Middle frontal gyrus (tissue), 1 donor: ENCODE measurements around the gene CCNF.
"Not testable (repeated sequence)": the region's sequence is repeated elsewhere in the genome, so short reads cannot be mapped to it uniquely, and the experiment has no call there.

Experiments used
- DNase-seq: peaks from one replicate; pipeline ENCODE4 v3.0.0-alpha.2; 2015; ENCODE audit warnings: low spot score; ENCODE audit errors: extremely low spot score

Gene CCNF

DNA sequence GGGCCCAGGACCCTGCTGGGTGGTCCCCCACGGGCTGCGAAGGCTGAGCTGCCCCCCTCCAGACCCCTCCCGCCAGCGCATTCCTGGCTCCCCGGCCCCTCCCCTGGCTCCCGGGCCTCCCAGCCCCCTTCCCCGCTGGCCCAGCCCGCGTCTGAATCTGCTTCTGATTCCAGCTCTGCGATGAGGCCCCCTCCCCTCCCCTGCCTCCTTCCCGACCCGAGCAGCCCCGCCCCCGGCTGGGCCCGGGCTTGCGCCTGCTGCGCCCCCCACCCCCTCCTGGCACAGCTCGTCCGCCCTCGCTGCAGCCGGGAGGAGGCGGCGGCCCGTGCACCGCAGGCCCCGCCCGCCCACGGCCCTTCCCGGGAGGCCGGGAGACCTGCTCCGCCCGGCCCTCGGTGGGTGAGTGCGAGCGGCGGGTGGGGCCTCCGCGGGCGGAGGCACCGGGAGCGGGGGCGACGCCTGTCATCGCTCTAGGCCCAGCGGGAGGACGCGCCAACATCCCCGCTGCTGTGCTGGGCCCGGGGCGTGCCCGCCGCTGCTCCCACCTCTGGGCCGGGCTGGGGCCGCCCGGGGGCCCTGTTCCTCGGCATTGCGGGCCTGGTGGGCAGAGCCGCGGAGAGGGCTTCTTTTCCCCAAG lies 41.9 kb downstream of the CCNF start, which contains the start of gene NTN3:
Gene NTN3, plus strand, starts transcription at position 282 of the 637 bp plus-strand sequence. CDS start 405 bp downstream, outside the sequence.
- no peak for DNase-seq

DNA sequence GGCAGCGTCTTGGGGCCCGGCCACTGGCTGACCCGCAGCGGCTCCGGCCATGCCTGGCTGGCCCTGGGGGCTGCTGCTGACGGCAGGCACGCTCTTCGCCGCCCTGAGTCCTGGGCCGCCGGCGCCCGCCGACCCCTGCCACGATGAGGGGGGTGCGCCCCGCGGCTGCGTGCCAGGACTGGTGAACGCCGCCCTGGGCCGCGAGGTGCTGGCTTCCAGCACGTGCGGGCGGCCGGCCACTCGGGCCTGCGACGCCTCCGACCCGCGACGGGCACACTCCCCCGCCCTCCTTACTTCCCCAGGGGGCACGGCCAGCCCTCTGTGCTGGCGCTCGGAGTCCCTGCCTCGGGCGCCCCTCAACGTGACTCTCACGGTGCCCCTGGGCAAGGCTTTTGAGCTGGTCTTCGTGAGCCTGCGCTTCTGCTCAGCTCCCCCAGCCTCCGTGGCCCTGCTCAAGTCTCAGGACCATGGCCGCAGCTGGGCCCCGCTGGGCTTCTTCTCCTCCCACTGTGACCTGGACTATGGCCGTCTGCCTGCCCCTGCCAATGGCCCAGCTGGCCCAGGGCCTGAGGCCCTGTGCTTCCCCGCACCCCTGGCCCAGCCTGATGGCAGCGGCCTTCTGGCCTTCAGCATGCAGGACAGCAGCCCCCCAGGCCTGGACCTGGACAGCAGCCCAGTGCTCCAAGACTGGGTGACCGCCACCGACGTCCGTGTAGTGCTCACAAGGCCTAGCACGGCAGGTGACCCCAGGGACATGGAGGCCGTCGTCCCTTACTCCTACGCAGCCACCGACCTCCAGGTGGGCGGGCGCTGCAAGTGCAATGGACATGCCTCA lies 42.6 kb downstream of the CCNF start:
- no peak for DNase-seq

DNA sequence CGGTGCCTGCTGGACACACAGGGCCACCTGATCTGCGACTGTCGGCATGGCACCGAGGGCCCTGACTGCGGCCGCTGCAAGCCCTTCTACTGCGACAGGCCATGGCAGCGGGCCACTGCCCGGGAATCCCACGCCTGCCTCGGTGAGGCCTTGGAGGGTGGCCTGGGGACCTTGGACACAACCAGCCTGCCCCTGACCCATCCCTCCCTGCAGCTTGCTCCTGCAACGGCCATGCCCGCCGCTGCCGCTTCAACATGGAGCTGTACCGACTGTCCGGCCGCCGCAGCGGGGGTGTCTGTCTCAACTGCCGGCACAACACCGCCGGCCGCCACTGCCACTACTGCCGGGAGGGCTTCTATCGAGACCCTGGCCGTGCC lies 43.2 kb downstream of the CCNF start:
- no peak for DNase-seq

DNA sequence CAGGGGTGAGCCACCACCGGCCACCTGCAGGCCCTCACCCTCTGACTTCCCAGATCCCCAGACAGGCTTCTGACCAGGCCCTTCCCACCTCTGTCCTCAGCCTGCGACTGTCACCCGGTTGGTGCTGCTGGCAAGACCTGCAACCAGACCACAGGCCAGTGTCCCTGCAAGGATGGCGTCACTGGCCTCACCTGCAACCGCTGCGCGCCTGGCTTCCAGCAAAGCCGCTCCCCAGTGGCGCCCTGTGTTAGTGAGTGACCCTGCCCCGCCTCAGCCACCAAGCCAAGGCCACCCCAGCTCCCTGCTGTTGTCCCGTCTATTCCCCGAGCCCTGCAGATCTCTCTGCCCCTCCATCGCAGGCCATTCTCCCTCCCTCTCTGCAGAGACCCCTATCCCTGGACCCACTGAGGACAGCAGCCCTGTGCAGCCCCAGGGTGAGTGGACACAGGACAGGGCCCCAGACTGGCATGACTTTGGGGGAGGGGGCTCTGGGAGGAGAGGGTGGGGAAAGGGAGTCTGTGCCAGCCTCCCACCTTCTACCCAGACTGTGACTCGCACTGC lies 43.7 kb downstream of the CCNF start:
- no peak for DNase-seq

DNA sequence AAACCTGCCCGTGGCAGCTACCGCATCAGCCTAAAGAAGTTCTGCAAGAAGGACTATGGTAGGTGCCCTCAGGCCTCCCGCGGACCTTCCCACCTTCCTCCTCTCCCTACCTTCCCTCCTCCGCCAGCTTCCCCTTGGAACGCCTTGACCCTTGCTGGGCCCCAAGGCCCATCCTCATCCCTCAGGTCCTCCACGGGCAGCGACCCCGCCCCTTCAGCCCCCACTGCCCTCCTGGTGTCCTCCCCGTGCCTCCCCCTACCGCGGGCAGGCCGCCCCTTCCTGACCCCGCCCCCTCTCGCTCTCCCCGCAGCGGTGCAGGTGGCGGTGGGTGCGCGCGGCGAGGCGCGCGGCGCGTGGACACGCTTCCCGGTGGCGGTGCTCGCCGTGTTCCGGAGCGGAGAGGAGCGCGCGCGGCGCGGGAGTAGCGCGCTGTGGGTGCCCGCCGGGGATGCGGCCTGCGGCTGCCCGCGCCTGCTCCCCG lies 44.2 kb downstream of the CCNF start:
- no peak for DNase-seq

DNA sequence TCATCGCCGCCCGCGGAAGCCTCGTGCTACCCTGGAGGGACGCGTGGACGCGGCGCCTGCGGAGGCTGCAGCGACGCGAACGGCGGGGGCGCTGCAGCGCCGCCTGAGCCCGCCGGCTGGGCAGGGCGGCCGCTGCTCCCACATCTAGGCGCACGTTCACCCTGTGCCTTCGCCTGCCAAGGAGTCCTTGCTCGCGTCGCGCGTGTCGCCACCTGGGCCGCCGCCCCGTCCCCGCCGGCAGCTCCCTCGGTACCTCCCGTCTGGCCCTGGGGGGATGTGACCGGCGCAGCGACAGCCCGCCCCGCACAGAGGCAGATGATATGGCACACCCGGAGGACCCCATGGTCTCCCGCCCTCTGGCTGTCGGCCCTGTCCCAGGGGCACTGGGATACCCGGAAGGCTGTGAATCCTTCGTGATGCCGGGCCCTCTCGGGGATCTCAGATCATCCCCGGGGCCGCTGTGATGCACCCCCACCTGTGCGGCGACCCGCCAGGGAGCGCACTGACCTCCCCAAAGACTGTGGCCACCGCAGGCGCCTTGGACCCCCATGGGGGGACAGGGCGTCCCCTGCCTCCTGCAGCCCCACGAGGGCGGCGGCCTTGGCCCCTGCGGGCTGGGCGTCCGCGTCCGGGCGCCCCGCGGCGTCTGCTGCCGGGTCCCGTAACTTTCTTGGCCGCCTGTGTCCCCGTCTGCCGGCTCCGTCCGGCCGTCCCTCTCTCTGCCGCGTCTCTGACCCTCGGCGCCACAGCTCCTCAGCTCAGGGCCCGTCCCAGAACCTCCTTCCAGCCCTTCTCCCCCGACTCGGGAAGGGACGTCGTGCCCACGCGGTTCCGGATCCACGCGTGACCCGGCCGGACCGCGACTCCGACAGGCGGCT lies 45.0 kb downstream of the CCNF start:
- no peak for DNase-seq

DNA sequence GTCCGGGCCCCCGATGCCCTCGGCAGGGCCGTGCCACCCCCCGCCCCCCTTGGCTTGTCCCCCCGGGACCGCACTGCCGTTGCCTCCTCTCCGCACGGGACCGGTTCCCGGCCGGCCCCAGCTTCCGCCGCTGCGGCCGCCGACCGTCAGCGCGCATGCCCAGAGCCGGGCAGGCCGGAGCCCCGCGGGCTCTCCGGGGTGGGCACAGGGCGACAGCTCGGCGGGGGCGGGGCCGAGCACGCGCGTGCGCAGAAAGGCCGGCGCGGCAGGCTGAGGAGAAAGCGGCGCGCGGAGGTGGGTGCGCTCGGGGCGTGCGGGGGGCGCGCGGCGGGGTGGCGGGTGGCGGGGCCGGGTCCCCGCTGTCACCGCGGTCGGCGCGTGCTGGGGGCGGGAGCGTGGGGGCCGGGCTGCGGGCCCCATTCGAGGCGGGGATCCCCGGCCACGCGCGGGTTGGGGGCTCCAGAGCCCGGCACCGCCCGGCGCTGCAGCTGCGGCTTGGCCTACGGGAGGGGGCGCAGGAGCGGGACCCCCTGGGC lies 45.7 kb downstream of the CCNF start, which contains the start of gene TBC1D24:
Gene TBC1D24, plus strand, starts transcription at position 251 of the 536 bp plus-strand sequence. CDS start 21,022 bp downstream, outside the sequence.
- peak; percentile 79 for DNase-seq

DNA sequence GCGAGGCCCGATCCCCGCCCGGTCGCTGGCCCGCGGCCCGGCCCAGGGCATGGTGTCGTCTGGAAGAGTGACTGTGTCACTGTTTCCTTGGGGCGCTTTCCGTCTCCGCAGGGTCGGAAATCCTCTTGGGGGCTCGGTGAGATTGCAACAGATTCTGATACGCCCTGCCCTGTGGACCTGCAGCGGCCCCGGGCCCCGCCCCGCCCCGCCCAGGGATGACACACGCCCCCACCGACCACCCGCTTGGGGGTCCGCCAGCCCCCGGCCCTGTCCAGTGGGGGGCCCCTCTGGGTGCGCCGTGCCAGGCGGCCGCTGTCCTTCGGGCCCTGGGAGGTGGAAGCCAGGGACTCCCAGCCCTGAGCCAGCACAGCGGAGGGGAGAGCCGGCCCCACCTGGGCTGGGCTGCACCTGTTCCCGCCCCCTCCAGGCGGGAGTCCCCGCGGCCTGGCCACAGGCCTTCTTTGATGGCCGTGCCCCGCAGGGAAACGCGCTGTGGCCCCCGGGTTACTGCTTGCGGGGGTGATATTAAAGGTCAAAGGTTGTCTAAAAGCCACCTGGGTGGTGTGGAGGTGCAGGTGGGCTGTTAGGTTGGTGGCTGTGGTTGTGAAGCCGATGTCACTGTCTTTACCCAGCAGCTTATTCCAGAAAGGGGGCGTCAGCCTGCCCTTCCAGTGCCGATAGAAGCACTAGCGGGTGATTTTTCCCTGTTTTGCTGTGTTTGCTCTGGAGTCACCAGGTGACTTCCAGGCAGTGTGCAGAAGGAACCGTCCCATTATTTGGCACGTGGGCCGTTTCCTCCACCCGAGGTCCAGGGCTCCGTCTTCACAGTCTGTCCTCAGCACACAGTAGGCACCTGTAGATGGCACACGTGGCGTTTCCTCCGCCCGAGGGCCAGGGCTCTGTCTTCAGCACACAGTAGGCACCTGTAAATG lies 46.4 kb downstream of the CCNF start:
- DNase-seq, result no peak

DNA sequence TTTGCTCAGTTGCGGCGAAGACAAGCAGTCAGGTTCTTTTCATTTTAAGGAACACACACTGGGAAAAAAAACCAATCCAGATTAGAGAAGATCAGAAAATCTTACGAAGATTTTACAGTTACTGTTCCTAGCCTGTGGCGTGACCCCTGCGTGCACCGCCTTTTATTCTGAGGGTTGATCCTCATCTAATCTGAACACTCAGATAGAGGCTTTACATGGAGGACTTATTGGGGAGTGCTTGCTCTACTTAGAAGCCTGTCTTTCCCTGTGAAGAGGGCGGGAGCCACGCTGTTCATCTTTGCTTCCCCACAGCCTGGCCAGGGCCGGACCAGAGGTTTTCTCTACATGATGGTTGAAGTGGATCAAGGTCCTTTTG lies 47.1 kb downstream of the CCNF start:
- DNase-seq, result no peak

DNA sequence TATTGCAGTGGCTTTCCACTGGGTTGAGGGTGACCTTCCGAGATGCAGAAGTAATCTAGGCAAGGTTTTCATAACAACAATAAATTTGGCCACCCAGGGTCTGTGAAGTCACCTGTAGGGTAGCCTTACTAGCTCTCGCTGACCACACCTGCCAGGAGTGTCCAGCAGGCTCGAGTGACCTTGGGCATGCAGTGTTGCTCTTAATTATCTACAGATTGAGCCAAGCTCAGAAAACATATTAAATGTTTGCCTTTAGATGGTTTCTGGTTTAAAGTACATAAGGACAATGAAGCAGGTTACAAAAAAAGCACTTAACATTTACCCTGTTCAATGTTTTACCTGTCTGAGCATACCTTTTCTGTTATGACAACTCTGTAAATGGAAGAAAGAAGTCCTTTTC lies 47.5 kb downstream of the CCNF start:
- no peak for DNase-seq

DNA sequence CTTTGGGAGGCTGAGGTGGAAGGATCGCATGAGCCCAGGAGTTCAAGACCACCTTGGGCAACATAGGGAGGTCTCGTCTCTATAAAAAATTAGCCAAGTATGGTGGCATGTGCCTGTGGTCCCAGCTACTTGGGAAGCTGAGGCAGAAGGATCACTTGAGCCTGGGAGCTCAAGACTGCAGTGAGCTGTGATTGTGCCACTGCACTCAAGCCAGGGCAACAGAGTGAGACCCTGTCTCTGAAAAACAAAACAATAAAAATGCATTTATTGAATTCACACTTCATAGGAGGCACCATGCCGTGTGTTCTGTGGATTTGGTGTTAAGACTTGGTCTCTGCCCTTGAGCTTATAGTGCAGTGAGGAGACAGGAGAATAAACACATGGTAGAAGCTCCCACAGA lies 48.1 kb downstream of the CCNF start:
- no peak for DNase-seq

DNA sequence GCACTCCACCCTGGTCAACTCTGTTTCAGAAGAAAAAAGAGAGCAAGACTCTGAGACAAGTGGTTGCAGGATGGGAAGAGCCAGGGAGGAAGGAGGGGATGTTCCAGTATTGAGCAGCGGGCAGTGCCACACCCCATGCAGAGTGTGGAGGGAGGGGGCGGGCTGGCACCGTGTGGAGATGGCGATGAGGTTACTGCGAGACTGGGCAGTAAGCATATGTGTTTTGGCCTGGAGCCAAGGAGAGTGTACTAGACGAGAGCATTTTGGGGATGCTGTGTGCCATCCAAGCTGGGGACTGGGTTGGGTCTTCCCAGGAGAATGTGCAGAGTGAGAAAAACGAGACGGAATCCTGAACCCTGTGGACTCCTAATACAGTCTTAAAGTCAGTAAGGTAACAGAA lies 49.0 kb downstream of the CCNF start:
- no peak for DNase-seq

DNA sequence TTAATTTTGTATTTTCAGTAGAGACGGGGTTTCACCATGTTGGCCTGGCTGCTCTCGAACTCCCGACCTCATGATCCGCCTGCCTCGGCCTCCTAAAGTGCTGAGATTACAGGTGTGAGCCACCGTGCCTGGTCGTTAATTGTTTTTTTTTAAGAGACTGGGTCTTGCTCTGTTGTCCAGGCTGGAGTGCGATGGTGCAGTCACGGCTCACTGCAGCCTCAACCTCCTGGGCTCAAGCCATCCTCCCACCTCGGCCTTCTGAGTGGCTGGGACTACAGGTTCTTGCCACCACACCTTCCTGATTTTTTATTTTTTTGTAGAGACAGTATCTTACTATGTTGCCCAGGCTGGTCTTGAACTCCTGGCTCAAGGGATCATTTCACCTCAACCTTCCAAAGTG lies 50.7 kb downstream of the CCNF start:
- not testable (repeated sequence) for DNase-seq

DNA sequence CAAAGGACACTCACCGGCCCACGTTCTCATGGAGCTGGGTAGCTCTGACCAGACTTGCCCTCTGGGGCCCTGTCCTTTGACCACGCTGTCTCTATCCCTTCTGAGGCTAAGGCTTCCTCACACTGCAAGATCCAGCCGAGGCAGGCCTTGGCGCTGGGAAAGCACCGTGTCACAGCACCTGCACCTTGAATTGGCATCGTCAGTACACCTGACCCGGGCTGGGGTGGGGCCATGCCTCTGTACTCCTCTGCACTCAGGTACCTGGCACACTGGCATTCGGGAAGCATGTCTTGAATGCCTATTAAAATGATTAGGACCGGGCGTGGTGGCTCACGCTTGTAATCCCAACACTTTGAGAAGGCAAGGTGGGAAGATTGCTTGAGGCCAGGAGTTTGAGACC lies 51.7 kb downstream of the CCNF start:
- DNase-seq, result no peak

DNA sequence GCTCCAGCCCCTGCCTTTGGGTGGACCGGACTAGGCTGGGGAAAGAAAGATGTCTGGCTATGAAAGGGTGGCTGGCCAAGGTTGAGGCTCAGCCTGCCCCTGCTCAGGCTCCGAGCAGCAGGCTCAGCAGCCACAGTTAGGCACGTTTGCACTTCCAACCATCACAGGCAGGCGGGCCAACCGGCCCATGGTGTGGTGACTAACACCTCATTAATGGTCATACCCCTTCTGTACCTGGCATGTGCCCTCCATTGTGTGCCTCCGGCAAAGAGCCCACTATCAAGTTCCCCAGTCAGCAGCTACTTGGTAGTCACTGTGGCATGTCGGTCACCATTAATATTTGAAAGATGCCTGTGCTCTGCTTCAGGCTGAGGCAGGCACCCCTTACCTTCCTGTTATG lies 52.4 kb downstream of the CCNF start:
- no peak for DNase-seq

DNA sequence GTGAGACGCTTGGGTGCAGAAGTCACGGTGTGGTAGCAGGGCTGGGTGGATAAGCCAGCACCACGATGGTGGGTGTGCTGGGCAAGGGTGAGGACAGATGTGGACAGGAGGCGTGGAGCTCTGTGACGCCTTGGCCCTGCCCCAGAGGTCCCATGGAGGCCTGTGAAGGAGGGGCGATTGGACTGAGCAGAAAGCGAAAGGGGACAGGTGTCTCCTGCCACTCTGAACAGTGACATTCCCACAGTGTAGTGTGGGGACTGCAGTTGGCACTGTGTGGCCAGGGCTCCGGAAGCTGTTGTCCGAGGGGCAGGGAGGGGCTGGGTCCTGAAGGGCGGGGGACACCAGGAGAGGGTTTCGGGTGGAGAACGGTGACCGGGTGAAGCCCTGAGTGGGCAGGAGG lies 53.0 kb downstream of the CCNF start:
- no peak for DNase-seq

DNA sequence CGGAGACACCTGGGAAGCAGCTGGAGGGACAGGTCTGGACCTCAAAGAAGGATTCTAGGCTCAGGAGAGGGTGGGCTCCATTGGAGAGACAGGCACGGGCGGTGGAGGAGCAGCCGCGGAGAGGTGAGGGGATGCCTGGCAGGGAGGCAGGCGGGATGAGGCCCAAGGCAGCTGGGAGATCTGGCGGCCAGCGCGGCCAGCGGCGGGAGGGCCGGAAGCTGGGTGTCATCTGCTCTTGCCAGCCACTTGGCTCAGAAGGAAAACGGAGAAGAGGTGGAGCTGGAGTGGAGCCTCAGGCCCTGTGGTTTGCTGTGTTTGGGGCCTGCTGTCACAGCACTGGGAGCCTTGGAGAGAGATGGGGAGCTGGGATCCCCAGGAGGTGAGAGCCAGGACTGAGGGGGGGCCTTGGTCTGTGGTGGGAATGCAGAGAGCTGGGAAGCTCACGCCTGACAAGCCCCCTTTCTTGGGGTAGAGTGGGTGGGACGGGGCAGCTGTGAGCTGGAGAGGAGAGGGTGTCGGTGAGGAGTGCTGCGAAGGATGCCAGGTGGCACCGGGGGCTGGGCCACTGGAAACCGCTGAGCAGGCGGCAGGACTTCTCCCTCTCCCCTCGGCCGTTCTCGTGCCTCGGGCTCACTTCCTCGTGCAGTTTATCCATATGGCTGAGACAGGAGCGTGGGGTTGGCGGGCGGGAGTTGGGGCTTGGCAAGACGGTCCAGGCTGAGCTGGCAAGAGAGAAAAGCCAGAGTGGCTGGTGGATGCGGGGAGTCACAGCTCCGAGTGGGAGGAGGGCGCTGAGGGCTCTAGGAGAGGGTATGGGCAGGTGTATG lies 53.7 kb downstream of the CCNF start:
- DNase-seq, result peak; percentile 39

DNA sequence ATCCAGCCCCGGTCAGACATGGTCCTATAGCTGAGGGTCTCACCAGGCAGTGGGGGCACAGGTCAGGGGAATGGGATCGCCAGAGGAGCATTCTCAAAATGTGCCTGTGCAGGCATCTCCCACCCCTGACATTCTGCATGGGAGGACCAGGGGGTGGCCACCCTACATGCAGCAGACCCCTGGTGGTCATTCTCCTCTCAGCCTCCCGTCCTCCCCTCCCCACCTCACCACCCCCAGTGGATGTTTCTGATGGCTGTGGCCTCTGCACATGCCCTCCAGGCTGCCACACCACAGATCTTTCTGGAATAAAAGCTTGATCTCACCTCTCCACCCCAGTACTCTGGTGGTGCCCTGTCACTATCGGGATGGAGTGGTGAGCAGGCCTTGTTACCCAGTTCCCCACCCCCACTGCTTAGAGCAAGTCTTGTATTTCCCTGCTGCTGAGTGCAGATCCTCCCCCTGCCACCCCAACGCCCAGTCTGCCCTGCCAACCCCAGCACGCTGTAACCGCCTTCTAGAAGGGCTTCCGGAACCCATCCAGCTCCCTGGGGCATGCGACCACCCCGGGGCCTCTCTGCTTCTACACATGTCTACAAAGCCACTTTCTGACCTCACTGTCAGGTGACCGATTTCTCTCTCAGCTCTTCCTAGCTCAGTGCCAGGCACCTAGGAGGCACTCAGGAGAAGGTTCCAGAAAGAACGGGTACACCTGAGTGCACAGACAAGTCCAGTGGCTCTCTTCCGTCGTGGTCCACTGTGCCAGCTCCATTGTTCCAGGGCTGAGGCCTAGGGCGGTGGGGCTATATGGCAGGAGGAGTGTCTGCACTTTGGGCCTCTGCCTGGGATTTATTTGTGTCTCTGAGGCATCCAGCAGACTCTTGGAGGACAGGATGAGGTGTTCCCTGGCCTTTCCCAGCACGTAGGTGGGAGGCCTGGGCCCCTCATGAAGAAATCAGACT lies 55.0 kb downstream of the CCNF start:
- no peak for DNase-seq
